ENCODE results near the gene PHC2.

Gene PHC2

DNA sequence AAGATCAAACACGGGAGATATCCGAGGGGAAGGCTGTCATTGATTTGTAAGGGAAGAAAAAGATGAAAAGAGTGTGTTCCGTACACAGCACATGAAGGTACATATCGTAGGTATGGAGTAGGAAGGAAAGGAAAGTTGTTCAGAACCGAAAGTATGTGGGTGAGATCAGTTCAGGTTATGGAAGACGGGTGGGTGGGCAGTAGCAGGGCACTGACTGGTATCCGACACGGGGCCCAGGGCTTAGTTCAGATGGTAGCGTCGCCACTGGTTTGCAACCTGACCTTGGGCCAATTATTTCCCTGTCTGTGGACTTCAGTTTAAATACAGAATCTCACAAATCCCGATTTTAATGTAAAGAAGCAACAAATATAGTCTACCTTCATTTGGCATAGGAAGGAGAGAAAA lies 82.2 kb downstream of the PHC2 start:
- no peak for DNase-seq

GRCh38 chr1:33348194-33348593 lies 82.7 kb downstream of the PHC2 start:
- DNase-seq, result no peak

GRCh38 chr1:33347650-33347992 lies 83.3 kb downstream of the PHC2 start:
- peak; percentile 28 to 50 for DNase-seq

DNA sequence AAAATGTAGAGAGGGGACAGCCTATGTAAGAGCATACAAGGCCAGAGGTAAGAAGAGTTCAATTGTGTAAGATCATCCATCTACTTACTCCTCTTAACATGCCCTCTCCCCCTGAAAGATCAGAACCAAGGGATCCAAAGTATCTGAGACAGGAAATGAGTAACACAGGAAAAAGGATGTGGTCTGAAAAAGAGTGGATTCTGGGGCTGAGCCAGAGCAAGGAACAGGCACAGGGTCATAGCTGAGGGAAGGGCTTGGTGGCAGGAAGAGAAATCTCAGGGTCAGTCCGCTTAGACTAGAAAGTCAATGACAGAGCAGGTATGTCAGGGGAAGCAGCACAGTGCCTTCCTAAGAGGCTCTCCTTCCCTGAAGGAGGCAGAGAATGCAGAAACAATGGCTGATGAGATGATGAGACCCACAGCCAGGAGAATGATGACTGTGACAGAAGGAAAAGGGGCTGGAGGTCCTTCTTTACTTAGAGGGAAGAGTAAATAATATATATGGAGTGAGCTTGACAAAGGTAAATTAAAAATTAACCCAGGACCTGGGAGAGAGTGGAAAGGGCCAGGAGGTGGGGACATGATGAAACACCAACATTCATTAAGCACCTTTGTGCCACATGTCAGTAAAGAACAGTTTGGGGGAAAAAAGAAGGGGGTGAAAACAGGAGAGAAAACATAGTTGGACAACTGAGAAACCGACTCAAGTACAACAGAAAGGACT lies 83.8 kb downstream of the PHC2 start:
- no peak for DNase-seq

DNA sequence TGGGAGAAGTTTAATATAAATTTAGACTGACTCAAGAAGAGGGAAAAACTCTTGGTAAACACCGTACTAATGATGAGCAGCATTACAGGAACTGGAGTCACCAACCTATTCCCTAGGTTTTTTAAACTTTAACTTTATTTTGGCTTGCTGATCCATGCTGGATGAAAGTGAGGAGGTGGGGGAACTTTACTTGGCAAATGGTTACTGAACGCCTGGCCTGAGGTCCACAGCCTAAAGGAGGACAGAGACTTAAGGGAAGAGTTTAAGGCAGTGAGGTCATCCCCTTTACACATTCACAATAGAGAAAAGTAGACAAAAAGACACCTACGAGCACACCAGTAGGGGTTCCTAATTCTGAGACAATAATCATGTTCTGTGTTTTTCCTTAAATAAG lies 84.4 kb downstream of the PHC2 start:
- DNase-seq, result no peak

DNA sequence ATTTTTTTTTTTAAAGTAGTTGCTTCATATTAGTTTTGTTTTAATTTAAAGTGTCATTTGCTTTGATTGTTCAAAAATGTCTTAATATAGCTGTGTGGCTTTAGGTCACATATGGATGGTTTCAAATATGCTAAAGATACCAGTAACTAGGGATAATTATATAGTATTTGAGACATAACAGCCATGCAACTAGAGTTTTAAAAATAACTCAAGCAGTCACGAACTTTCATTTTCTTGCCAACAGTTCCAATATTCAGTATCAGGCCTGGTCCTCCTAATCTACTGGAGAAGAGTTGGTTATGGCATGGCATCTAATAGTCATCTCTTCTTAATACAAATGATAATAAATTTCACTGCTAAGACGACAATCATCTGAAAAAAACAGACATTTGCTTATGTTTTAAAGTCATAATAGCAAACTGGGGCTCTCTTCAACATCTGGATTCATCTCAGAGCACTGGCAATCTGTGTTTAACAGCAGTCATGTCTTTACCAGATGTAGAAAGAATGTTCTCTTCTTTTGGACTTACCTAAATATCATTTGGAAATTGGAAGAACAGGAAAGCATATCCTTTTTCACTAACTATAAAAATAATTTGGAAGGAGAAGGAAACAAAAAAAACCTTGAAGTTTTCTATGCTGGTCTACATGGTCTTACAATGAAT lies 85.9 kb downstream of the PHC2 start:
- no peak for DNase-seq

DNA sequence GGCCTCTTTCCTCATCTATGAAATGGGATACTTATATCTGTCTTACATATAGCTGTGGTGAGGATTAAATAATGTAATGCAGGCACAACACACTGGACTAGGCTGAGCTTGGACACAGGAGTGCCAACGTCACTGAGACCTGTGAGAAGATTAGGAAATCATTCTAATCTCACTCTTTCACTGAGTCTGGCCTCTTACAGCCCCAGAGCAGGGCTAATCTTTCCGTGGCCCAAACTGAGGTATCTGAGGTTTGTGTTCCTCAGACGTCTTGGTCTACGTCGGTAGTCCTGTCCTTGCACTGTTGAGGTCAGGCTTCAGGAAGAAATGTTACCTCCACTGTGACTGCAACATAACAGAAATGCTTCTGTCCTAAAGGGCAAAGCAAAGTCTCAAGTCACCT lies 87.4 kb downstream of the PHC2 start:
- no peak for DNase-seq

GRCh38 chr1:33342041-33342723 lies 88.7 kb downstream of the PHC2 start:
- peak; percentile 98 to 99 for DNase-seq

DNA sequence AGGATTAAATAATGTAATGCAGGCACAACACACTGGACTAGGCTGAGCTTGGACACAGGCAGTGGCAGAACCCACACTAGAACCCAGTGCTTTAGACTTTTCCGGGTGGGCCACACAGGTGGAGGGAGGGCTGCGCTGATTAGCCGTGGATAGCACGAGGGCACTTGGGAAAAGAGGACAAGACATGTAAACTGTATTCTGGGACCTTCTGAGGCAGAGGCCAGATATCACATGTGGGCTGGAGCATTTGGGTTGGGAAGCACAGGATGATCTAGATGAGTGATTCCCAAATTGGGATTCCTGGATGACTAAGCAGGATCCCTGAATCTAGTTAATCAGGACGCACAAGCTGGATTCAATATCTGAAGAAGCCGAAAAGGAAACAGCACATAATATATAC lies 89.7 kb downstream of the PHC2 start:
- DNase-seq, result no peak

GRCh38 chr1:33339413-33339812 lies 91.5 kb downstream of the PHC2 start:
- DNase-seq, result no peak

- DNase-seq, result no peak
These were observed 92.3 kb downstream of the PHC2 start for GRCh38 chr1:33338440-33339211.

GRCh38 chr1:33338048-33338439 lies 92.9 kb downstream of the PHC2 start:
- DNase-seq, result no peak

- DNase-seq, result no peak
These were observed 93.5 kb downstream of the PHC2 start for GRCh38 chr1:33337441-33337840.

DNA sequence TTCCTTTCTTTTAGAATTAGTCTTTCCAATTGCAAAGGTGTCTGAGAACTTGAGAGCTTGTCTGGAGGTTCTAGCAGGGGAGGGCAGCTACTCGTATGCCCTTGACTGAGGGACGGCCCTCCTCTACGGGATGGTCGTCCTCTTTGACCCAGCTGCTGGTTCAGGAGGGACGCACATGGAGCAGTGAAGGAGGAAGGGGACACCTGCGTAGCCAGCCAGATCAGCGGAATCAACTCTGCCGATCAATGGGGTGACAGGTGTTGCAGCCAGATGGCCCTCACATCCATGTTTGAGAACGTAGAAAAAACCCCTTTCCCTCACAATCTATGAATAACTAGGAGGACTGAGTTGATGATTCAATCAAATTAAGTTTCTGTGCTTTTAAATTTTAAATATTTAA lies 94.3 kb downstream of the PHC2 start:
- peak; percentile 74 to 84 for DNase-seq

DNA sequence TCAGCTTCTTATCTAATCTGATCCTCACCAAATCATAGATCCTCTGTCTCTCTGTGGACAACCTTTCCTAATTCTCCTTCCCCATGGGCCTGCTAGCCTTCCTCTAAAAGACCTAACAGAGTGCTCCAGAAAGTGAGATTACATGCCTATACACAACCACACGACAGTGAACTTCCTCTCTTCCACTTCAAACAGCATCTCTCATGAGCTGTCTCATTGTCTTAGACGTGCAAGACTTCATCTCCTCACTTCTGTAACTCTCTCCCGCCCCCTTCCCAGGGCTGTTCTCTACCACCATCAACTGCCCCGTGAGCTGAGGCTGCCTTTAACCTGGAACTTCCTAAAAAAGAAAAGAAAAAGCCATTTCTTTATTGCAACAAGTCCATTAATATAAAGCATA lies 95.9 kb downstream of the PHC2 start:
- DNase-seq, result no peak

DNA sequence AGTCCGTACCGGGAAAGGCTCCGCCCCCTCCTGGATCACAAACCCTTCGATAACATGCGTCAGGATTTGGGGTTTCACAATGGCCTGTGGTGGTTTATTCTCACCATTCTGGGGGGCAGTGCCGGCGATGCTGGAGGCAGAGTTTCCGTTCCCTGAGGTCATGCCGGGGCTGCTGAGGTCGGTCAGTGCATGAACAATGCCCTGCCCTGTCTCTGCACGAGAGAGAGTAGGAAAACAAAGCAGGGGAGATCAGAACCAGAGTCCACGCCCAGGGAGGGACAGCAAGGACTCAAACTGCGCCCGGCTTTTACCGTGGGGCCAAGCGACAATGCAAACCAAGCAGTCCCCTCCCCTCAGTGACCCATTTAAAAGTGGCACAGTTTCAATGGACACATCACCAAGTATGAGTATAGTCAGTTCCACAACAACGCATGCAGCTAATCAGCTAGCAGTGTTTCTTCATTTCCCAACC lies 96.8 kb downstream of the PHC2 start:
- DNase-seq, result no peak

GRCh38 chr1:33332881-33333280 lies 98.0 kb downstream of the PHC2 start:
- DNase-seq, result no peak

DNA sequence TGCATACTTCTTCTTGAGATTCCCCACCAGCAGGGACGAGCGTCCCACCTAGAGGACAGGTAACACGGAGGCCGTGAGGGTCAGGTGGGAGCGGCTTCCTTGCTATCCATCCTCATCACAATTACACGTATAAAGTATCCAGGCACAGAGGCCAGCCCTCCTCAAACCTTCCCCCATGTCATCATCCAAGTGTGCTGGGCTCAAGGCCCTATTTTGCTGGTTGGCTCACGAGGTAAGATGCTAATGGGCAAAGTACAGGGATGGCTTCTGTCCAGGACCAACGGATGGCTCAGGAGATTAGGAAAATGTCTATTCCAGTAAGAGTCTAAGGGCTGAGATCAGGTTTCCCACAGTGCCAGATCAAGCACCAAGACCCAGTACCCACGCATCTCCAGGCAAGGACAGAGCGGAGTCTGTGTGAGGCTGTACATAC lies 98.5 kb downstream of the PHC2 start:
- no peak for DNase-seq

- no peak for DNase-seq
These were observed 99.2 kb downstream of the PHC2 start for GRCh38 chr1:33331444-33332356.

DNA sequence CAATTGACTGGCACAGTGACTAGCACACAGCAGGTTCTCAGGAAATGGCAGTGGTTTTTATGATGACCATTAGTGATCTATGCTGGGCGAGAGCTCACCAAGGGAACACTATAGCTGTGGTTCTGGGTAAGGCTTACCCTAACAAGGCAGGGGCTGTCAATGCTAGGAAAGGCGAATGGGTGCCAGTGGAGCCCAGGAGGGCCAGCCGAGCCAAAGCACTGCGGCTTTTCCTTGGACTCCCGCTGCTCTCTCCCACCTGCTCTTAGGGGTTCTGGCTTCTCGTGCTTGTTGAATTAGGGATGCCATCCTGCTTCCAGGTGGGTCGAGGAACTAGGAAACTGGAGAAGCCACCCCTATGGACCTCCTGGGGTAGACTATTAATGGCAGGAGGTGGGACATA lies 100.0 kb downstream of the PHC2 start:
- DNase-seq, result no peak

DNA sequence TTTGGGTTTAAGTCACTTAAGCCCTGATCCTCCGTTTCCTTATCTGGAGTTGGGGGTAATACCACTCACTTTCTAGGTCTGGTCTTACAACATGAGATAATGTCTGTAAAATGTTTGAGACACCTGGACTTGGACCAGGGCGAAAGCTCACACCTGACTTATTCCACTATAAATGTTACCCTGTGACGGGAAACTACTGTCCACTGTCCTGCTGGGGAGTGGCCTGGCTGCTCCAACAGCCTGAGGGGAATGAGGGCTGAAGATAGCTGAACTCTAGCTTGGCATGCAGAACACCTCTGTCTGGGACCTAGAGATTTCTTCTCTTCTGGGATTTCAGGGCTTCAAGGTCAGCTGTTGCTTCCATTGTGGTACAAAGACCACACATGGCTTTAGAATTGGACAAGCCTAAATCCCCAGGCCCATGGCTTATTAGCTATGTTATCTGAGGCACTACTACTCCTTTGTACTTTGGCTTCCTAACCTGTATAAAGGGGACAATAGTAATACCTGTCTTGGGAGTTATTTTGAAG lies 100.5 kb downstream of the PHC2 start:
- no peak for DNase-seq

Data from SHP77 (cell line).